ENCODE measurements around the gene ARID1B. TPM values are rescaled to one million over a fixed set of nuclear protein-coding genes. Genes with fewer than 3 reads are reported as not detected.

ARID1B gene
- total and polyA plus RNA-seq, 2 of the 13 experiments (the other 11 are each of a cell fraction or from before 2014, with no cell fraction given) = 20.1 to 32.6 TPM

DNA sequence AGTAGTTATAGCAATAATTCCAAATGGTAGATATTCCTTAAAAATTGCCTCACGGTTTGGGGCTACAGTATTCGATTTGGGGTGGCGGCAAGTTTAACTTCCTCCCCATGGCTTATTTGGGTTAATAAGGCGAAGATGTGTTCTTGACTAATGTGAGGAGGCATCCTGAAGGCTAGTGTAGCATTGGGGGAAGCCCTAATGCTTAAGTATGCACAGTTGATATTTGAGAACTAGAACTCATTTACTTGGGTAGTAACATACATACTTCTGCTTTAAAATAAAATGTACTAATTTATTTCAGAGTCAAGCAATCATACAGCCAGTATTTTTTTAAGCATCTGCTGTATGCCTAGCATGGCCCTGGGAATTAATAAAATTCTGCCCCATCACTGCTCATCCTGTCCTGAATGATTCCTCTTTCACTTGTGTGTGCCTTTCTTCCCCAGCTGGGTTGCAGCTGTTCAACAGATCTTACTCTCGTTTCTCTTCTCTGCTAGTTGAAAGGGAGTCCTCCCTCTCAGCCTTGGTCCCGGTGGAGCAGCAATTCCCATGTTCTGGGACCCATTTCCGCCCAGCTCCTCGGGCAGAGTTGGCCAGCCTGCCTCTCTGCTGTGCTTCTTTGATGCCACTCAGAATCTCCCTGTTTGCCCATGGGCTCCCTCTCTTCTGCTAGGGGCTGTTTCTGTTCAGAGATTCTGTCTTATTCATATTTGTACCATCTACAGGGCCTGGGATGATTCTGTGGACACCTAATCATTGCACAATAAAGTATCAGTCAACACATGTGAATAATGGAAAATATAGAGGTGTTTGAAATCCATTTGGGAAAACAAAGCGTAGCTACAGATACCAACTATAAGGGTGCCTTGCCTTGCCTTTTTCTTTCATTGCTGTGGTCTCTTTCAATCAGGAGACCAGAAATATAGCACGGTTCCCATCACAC is 104.8 kb downstream of the ARID1B start:
- no peak for TF ChIP-seq ZNF784 (CRISPR knock-in tag; IDR thresholded peaks at IDR 0.05; ENCODE audit: borderline replicate concordance)
- peak; percentile 57 for TF ChIP-seq CEBPB (IDR thresholded peaks at IDR 0.05; ENCODE audit: borderline replicate concordance, low read depth, low read length)
- Histone ChIP-seq H3K36me3 (replicated peaks in 1 of 2; ENCODE audit: control insufficient read depth in 1 of 2, insufficient read depth in 2 of 2, low read length in 2 of 2) (no peaks in the 10 kb centered on the region; a peak in 2 of 5 replicates), H3K79me2 (ENCODE audit: insufficient read depth, low read length) (peaks cover 61% of the 10 kb centered on the region), H3K27ac (ENCODE audit: extremely low read length, insufficient read depth, low read length) (no peak overlapping the region), H4K20me1 (ENCODE audit: insufficient read depth, low read length) (peaks cover 11% of the 10 kb centered on the region; the same call in 1 of the 2 replicates), H3K4me2 (ENCODE audit: low read depth, low read length) (no peak overlapping the region), H3K27me3 (ENCODE audit: control insufficient read depth in 1 of 2, insufficient read depth in 2 of 2, low read length in 2 of 2) (no peaks in the 10 kb centered on the region), H2AFZ (ENCODE audit: low read length) (no peak overlapping the region), H3K9me3 (ENCODE audit: low read length) (no peaks in the 10 kb centered on the region), H3K4me1 (ENCODE audit: insufficient read depth, low read length) (no peaks in the 10 kb centered on the region), H3K9ac (ENCODE audit: insufficient read depth, low read depth, low read length) (no peak overlapping the region), H3K4me3 (replicated peaks in 1 of 3; ENCODE audit: insufficient read depth in 1 of 3, low read depth in 2 of 3, low read length in 3 of 3) (no peak overlapping the region)
- ATAC-seq (no peak), DNase-seq (ENCODE audit: low spot score) (no peak), FAIRE-seq (peak; percentile 23)
- no TSS peak for BruUV-seq (replicated peaks)
- intact Hi-C loops (cut with micrococcal nuclease; ENCODE audit: unreplicated experiment) = no loop called here
- POLR2A ChIA-PET = no interaction called here
- WGBS (ENCODE audit: low lambda C conversion rate) = 98% methylated on average over 10 of the region's 10 CpGs
- in situ Hi-C loops (cut with HindIII; ENCODE audit: extremely low pct_ligation_motif_present, low pct_unique_long_range_greater_than_20kb) = loop anchor here (25.0 kb wide), 1 partner anchor 320 kb away; no protein-coding TSS in a partner anchor
- CTCF ChIA-PET (ENCODE audit: low intra/inter-chr PET ratio, low total read pairs) = no interaction called here

- Histone ChIP-seq H3K27me3 (ENCODE audit: control insufficient read depth in 1 of 2, insufficient read depth in 2 of 2, low read length in 2 of 2) (no peaks in the 10 kb centered on the region), H3K4me1 (ENCODE audit: insufficient read depth, low read length) (no peaks in the 10 kb centered on the region), H3K27ac (ENCODE audit: extremely low read length, insufficient read depth, low read length) (no peak overlapping the region), H3K9ac (ENCODE audit: insufficient read depth, low read depth, low read length) (no peak overlapping the region), H3K9me3 (ENCODE audit: low read length) (no peaks in the 10 kb centered on the region), H3K36me3 (replicated peaks in 1 of 2; ENCODE audit: control insufficient read depth in 1 of 2, insufficient read depth in 2 of 2, low read length in 2 of 2) (no peaks in the 10 kb centered on the region; a peak in 2 of 5 replicates), H3K79me2 (ENCODE audit: insufficient read depth, low read length) (peaks cover 52% of the 10 kb centered on the region), H3K4me3 (replicated peaks in 1 of 3; ENCODE audit: insufficient read depth in 1 of 3, low read depth in 2 of 3, low read length in 3 of 3) (no peak overlapping the region), H2AFZ (ENCODE audit: low read length) (no peak overlapping the region), H4K20me1 (ENCODE audit: insufficient read depth, low read length) (peaks cover 9% of the 10 kb centered on the region; the same call in 1 of the 2 replicates), H3K4me2 (ENCODE audit: low read depth, low read length) (no peak overlapping the region)
- FAIRE-seq (no peak), ATAC-seq (no peak; the same call in 2 of the 3 replicates), DNase-seq (ENCODE audit: low spot score) (no peak)
- CTCF ChIA-PET (ENCODE audit: low intra/inter-chr PET ratio, low total read pairs) = no interaction called here
- intact Hi-C loops (cut with micrococcal nuclease; ENCODE audit: unreplicated experiment) (no loop called here), in situ Hi-C loops (cut with HindIII; ENCODE audit: extremely low pct_ligation_motif_present, low pct_unique_long_range_greater_than_20kb) (loop anchor here (25.0 kb wide), 1 partner anchor 321 kb away; no protein-coding TSS in a partner anchor)
- POLR2A ChIA-PET = no interaction called here
- WGBS (ENCODE audit: low lambda C conversion rate) = 96% methylated on average over 14 of the region's 14 CpGs
- BruUV-seq (replicated peaks) = no TSS peak
- TF ChIP-seq POLR2AphosphoS2 (IDR thresholded peaks at IDR 0.05; ENCODE audit: low read depth, low read length) (no peak), ZNF574 (CRISPR knock-in tag; IDR thresholded peaks at IDR 0.05) (no peak), RELA (CRISPR knock-in tag; IDR thresholded peaks at IDR 0.05) (no peak), ZSCAN22 (CRISPR knock-in tag; IDR thresholded peaks at IDR 0.05) (no peak), MAZ (IDR thresholded peaks at IDR 0.05; ENCODE audit: borderline replicate concordance, low read depth, low read length) (no peak), MAZ (CRISPR knock-in tag; IDR thresholded peaks at IDR 0.05; ENCODE audit: low read depth) (no peak)
Observed at GRCh38 chr6:156883497-156884252, 106.5 kb downstream of the ARID1B start.
